Embryonic facial prominence (tissue), 1 donor: Measurements from ENCODE around the gene SATB2.
A peak's percentile ranks its signal among the peaks of the same experiment; 100 is the strongest.

Experiments
- DNase-seq: peaks from one replicate; pipeline ENCODE4 v3.0.0-alpha.2; 2016; ENCODE audit errors: extremely low spot score

The SATB2 gene

DNA sequence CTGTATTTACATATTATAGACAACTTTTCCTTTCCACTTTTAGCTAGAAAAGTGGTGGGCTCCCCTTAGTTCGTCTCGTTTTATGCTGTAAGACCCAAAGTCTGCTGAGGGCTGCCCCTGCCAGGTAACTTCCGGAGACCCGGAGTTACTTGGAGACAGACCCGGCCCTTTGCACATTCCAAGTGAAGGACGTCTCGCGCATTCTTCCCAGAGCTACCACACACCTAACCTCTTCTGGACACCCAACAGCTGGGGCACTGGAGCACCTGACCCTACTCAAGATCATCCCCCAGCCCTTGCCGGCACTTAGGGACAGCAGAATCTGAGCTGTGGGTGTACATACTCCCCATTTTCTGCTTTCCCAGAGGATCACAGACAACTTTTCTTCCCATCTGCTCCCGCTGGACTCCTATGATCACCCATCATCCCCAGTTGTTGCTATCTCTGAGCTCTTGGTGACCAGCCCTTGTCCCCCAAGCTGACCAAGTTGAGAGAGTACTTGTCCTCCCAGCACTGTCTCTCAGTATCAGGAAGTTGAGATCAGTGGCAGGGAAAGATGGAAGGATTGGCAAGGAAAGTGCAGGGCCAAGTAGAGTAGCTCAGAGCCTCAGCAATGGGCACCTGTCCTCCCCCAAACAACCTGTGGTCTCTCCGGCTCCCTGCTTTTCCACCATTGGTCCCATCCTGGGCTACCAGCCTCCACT, 8.4 kb upstream of the SATB2 start:
- no peak for DNase-seq

DNA sequence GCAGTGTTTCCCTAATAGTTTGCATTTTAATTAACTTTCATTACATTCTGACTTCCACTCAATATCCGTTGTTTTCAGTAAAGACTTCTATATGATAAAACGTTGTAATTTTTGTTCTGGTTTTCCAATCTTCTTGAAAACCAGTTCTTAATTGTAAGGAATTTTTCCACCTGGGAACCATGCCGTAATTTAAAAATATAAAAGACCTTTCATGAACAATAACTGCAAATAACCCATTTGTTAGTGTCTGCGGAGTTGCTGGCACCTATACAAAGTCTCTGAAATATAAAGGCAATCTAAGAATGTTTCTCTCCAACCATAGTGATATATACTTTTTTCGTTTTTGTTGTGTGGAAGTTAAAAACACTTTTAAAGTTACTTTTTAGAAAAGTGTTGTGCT, 7.7 kb upstream of the SATB2 start:
- DNase-seq: no peak

DNA sequence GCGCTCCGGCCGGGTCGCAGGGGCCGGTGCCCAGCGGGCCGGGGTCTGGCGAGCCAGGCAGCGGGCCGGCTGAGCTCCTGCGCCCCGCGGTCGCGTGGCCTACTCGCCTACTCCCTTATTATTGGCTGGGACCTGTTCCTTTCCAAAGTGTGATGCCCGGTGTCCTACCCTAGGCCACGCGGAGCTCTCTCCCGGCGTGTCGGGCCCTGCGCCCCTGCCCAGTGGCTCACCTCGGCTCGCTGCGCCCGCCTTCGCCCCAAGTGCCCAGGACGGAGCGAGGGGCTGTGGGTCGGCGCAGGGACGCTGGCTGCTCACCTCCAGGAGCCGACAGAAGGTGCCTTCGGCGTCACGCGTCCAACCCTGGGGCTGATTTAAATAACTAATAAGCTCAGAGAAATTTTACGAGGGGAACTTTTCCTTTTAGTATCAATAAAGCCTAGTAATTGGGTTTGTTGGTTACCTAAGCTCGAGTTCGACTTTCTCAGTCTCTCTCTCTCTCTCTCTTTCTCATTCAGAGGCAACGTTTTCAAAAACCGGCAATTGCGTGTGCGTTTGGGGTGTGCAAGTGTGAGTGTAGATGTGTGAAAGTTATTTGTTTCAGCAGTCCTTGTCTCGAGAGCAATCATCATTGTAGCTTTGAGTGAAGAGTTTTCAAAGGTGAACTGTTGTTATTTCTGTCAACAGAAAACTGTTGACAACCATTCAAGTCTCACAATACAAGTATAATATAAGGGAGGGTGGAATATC, 7.0 kb upstream of the SATB2 start:
- DNase-seq: no peak

DNA sequence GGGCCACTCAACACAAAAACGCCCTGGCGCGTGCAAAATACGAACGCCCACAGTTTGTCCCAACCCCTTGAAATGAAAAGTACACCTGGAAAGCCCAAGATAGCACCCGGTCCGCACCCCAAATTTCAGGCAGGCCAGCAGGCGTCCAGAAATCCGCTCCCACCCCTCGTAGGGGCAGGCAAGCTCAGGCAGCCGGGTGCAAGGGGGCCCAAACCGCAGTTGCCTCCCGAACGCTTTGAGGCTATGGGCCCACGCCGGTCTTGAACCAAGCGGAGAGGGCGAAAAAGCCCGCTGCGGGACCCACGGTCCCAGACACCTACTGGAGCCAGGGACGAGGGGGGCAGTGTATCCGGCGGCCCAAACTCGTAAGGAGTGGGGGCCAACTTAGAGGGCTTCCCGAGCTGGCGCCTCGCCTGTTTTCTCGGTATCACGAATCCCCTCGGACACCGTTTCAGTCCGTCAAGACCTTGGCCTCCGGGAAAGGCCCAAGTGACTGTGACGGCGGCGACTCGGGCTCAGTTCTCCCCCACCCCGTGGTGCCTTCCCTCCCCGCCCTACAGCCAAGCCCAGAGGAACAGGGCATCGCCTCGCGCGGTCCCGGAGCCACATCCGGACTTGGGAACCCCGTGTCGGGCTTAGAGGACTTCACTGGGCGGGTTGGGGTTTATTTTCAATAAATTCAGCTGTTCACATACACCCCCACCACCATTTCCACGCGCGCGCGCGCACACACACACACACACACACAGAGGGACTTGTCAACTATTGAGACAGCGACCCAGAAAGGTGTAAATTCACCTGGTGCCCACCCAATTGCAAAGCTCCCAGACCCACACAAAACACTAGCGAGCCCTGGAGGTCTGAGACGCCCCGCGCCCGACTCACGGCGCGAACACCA, 6.2 kb upstream of the SATB2 start:
- DNase-seq: no peak

DNA sequence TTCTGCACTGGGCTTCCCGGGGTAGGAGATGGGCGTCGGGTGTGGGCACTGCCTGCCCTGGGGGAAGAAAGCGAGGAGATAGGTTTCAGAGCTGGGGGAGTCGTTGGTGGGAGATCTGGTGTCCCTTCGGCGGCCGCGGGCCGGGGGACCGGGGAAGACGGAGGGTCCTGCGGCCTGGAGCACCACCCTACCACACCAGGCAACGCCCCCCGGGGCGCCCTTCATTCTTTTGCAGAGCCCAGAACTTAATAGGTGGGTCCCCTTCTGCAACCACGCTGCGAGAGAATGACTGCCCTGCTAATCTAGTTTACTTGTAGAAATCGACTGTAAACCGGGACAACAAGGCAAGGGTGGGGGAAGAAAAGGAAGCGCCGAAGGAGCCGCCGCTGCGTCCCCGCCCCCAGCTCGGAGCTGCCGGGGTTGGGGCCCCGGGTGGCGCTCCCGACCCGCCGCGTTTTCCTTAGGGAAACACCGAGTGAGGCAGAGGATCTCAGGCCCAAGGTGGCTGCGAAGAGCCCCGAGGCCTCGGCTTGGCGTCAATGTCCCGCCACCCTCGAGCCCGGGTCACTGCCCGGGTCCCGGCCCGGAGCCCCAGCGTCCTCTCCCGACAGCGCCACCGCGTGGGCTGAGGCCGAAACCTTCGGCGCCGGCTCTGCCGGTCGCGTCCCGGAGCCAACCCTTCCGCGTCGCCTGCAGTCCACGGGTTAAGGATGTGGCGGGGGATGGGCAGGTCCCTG, 5.4 kb upstream of the SATB2 start:
- no peak for DNase-seq

DNA sequence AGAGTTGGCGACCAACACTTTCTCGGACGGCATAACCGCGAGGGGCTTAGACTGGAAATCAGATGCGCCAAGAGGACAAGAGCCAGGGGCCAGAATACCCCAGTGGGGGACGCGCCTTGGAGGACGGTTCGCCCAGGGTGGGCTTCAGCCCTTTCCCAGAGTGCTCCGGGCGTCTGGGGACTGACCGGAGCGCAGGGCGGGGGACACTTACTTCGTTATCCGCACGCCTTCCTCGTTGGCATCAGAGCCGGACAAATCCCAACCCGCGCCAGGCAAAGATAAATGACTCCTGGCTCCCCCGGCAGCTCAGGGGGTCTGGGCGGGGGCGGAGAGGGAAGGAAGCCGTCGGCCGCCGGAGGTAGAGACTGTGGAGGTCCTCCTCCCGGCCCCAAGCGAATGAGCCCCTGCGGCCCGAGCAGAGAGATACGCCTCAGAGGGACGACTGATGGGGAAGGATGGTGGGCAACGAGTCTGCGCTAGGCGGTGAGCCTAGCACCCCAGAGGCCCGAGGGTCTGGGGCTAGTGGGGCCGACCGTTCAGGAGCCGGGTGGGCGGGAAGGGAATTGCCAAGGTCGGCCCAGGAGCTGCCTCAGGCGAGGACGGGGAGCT, 4.7 kb upstream of the SATB2 start:
- DNase-seq: no peak

DNA sequence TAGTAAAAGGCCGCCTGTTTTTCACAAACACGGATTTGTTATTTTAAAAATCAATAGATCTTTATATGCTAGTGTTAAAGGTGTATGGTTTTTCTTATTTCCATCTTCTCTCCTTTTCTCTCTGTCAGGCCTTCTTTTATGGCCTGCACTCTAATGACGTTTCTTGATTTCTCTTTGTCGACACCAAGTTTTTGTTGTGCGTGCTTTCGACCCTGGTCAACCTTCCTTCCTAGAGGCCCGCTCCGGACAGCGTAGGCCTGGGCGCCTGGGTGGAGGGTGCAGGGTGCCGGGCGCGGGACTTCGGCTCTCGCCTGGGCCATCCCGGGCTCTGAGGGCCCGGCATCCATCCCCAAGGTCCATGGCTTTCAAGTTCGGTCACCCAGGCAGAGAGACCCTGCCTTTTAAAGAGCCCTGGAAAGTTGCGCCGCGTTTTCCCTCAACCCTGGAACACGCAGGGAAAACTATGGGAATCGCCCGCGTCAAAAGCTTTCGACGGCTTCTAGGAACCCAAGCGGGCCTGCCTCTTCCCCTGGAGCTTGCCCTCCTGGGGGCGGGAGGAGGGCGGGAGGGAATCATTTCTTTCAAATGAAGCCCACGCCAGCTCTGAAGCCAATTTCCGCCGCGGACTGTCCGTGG, 4.1 kb upstream of the SATB2 start:
- DNase-seq: no peak

DNA sequence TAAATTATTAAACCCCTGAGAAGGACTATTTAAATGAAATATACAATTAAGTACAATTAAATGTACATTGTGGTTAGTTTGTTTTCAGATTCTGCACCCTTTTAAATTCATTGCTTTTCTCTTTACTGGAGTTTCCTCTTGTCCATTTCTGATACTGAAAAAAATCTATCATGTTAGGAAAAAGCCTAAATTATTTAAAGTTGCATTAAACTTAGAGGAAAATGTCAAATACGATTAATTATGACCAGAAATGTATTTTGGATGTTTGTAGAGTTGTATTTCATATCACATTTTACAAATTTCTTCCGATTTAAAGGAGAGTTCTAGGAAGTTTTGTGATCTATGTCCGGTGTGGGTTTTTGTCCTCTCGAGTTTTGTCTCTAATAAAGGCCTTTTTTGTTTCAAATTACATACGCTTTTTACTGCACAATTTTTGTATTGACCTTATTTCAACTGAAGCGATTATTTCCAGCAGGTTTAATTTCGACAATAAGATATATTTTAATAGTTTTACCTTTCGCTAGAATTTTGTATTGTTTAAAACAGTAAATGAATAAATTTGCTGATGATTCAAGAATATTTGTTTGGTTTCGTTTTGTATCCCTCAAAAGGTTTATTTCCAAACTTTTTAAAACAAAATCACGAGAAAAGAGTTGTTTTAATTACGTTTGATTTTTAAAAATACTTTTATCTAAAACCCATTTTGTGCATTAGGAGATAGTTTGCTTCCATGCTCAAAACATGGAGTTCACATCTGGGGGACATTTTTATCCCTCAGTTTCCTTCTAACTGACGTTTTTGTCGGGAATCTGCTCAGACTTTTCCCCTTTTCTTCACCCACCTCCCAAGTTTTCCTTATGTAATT, 3.3 kb upstream of the SATB2 start:
- DNase-seq: no peak

DNA sequence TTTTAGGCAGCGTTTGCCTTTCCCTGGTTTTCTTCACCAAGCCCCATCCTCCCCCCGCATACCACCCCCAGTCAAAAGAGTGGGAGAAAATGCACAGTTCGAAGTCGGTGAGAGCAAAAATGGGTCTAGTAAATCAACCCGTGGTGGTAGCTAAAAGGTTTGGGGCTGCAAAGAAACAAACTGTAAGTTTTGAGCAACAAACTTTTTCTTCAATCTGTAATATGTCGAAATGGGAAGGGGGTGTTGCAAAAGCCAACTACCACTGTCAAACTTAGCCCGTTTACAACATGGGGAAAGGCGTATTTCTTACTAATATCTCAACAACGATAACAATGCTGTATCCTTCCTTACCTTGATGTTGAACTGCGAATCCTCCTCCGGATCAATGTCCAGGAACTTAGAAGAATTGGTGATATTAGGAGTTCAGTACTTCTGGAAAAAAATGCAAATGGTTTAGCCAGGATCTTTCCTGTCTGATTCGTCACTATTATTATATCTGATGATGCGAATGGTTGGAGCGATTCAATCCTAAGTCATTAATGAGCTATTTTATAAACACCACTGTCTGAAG, 2.4 kb upstream of the SATB2 start:
- DNase-seq: no peak

DNA sequence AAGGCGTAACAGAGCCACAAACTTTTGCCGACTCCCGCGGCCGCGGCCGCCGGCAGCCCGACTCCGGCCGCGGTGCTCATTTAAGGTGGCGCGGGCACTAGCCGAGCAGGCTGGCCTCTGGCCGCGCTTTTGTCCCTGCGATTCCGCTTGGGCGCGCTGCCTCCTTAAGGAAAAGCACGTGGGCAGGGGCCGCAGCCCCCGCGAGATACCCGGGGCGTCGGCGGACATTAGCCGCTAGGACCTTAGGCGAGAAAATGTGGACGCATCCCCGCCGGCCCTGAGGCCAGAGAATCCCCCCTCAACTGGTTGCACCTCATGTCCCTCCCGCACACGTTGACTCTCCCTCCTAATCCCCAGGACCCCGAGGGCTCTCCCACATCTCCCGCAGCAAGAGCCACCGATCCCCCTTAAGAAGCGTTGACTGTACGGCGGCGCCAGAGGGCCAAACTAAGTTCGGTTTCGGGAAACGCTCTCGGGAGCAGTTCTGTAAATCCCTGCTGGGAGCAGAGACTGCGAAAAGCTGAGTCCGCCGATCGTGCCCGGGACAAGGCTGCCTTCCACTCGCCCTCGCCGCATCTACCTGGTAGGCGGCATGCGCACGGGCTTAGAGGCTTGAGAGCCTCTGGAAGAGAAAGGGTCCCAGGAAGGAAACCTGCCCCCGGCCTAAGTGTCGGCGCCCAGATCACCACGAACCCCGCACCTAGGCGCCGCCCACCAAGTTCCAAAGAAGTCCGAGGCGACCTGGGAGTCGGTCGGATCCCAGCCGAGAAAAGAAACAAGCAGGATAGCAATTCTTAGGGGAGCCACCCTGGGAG, 1.8 kb upstream of the SATB2 start:
- DNase-seq: peak; percentile 82

DNA sequence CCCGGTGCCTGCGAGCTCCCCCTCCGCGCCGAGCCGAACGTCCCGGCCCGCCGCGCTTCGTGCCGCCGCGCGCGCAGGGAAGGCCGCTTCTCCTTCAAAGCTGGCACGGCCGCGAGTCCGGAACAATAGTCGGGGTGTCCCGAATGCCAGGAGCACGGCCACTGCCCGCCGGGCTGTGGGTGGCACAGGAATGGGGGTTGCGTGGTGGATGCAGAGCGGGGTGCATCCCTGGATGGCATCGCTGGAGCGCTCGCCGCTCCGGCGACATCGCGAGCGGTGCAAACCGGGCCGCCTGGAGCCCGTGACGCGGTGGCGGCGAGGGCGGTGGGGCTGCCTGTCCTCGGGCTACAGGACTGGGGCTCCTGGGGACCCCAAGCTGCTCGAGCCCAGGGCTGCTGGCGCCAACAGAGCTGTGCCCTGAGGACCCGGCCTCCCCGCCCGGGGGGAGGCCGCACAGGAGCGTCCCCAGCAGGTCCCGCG, 1.1 kb upstream of the SATB2 start:
- DNase-seq: no peak

DNA sequence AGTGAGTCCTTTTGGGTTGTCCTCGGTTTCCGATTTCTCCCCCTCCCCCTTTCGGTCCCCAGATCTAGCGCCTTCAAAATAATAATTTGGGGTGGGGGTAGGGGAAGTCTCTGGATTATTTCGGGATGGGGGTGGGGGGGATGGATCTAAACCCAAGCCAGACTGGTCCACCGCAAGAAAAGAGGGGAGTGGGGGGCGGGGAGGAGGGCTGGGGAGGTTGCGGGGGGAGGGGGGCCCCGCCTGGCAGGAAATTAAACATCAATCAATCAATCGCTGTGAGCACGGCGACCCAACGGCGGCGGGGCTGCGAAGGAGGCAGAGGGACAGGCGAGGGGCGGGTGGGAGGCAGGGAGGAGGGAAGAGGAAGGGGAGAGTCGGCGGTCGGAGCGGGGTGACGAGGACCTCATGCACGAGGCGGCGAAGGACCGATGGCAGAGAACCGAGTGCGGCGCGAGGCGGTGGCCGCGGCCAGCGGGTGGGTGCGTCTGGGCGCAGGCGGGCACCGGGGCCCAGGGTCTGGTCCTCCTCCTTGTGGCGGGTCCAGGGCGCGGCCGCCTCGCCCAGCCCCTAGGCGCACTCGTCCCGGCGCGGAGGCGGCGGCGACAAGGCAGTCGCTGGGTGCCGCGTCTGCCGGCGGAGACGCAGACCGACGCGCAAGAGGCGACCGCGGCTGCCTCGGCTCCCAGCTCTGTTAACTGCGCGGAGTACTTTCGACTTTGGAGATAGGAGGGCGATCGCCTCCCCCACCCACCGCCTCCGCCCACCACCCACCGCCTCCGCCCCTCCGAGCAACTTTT, 468 bp upstream of the SATB2 start:
- no peak for DNase-seq

DNA sequence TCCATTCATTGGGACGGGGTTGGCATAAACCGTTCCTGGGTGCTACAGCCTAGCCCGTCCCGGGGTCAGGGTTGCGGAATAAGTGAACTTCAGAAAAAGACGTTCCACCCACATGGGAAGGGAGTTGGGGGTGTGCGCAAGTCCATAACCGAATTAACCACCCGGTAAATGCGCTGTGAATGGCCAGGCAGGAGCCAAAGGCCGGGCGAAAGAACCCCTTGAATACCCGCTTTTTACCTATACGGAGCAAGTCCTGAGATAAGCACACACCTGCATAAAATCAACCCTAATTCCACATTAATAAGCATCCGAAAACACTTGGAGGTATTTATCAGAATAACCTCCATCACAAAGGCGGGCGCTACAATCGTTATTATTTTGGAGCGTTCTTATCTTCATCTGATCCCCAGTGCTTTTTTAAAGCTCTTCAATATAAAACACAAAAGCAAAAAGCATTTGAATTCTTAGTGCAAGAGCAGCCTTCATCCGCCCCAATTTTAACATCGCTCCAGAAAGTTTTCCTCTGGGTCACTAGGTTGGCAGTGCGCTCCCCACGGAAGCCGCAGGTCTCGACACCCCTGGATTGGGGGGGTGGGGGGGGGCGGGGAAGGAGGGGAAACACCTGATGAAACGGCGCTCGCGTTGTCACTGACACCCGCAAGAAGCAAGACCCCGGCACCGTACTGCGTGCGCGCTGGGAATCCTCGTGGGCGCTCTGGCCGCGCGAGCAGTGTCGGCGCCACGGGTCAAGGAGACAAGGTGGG, 1.2 kb downstream of the SATB2 start:
- no peak for DNase-seq

DNA sequence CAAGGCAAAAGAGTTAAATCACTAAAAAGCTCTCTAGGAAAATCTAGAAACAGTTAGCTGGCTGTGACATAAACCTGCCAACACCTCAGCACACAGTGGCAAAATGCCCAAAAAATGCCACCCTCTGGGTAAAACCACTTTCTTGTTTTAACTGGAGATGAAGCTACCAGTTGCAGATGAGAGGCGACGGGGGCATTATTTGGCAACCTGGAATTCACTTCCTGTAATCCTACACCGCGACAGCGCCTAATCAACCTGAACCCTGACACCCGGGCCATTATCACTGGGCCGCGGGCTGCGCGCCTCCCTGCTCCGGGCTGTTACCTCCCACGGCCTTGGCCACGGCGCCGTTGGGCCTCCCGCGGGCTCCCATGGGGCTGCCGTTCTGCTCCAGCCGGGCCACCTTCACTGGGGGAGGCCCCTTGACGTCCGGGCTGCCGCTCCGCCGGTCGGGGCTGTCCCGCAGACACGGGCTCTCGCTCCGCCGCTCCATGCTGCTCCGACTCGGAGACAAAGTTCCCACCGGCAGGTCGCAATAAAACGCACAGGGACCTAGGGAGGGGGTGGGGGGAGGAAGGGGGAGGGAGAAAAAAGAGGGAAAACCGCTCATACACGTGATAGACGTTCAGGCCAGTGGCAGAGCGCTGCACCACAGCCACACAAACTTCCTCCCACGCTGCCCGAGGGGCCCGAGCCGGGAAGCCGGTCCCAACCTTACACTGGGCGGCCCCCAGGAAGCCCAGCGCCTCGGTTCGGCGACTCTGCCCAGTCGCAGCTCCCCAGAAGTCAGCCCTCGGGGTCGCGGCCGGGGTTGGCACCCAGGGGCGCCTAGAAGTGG, 2.0 kb downstream of the SATB2 start:
- no peak for DNase-seq

DNA sequence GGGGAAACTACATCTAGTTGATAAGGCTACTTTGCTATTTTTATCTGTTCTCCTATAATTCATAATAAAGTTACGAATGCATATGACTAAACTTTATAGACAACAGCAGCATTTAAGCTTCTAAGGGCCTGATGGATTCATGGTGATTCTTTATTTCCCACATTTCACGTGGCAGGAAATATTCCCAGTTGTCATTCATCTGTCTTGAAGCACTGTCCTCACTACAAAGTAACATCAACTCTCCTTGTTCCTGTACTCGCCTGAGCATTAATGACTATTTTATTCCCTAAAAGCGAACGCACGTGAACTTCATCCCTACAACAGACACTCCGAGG, 2.6 kb downstream of the SATB2 start:
- DNase-seq: no peak

DNA sequence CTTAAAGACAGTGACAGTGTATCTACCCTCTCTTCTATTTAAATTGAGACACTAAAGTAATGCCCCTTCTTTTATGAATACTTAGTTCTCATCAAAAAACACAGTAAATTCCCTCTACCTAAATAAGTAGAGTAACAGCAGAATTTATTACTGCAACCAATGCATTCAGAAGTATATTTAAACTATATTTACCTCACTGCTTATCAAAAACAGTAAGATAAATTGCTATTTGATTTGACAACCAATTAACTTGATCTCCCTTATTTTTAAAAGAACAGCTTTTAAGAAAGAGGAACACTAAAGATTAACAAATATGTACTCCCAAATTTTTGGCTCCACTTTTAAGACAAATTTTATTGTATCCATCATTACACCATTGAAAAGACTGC, 4.8 kb downstream of the SATB2 start:
- no peak for DNase-seq
